ENCODE measurements around the gene EPHB3. TPM values are rescaled to one million over a fixed set of nuclear protein-coding genes. Genes with fewer than 3 reads are reported as not detected.

Gene EPHB3
- polyA plus RNA-seq, 1 experiment, result 1.9 TPM

DNA sequence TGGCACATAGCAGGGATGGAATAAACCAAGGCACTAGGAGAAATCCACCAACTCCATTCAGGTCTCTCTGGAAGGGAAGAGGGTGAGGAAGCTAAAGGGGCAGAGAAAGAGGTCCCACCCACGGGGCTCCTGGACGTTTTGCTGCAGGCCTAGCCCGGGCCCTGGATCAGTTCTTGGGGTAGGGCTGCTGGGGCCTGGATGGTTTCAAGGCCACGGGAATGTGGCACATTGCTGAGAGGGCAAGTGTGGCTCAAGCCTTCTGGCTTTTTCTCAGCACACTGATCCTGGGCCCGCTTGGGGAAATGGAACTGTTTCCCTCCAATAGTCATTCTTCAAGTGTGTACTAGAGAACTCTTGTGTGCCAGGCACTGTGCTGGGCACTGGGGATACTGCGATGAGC, 24.0 kb downstream of the EPHB3 start:
- CTCF ChIA-PET, result interaction anchor here (1.2 kb wide), 1 partner anchor 192 kb away, joined by 4 read pairs; no protein-coding TSS in a partner anchor
- no peak overlapping the region for H3K27ac ChIP-seq (ENCODE audit: low read depth, low read length)
- POLR2A ChIA-PET, result no interaction called here
- H3K27me3 ChIP-seq (ENCODE audit: control insufficient read depth, insufficient read depth, low read length), result peaks cover 12% of the 10 kb centered on the region
- H3K4me3 ChIP-seq (ENCODE audit: low read depth, low read length), result no peak overlapping the region
- H3K9me3 ChIP-seq (ENCODE audit: control insufficient read depth, insufficient read depth, low read length), result no peaks in the 10 kb centered on the region; the same call in 1 of the 2 replicates
- TF ChIP-seq, protein P1, sequence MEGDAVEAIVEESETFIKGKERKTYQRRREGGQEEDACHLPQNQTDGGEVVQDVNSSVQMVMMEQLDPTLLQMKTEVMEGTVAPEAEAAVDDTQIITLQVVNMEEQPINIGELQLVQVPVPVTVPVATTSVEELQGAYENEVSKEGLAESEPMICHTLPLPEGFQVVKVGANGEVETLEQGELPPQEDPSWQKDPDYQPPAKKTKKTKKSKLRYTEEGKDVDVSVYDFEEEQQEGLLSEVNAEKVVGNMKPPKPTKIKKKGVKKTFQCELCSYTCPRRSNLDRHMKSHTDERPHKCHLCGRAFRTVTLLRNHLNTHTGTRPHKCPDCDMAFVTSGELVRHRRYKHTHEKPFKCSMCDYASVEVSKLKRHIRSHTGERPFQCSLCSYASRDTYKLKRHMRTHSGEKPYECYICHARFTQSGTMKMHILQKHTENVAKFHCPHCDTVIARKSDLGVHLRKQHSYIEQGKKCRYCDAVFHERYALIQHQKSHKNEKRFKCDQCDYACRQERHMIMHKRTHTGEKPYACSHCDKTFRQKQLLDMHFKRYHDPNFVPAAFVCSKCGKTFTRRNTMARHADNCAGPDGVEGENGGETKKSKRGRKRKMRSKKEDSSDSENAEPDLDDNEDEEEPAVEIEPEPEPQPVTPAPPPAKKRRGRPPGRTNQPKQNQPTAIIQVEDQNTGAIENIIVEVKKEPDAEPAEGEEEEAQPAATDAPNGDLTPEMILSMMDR (IDR thresholded peaks at IDR 0.05; ENCODE audit: low read depth, low read length), result no peak
- no peak for DNase-seq (ENCODE audit: low read depth, low spot score)

GRCh38 chr3:184586851-184587250, 25.3 kb downstream of the EPHB3 start:
- CTCF ChIA-PET, result interaction anchor here (0.7 kb wide), 1 partner anchor 26 kb away, joined by 3 read pairs; no protein-coding TSS in a partner anchor
- Histone ChIP-seq H3K9me3 (ENCODE audit: control insufficient read depth, insufficient read depth, low read length) (no peaks in the 10 kb centered on the region; the same call in 1 of the 2 replicates), H3K4me3 (ENCODE audit: low read depth, low read length) (no peak overlapping the region), H3K27me3 (ENCODE audit: control insufficient read depth, insufficient read depth, low read length) (peaks cover 12% of the 10 kb centered on the region), H3K27ac (ENCODE audit: low read depth, low read length) (no peak overlapping the region)
- no peak for DNase-seq (ENCODE audit: low read depth, low spot score)
- TF ChIP-seq, protein P1 (IDR thresholded peaks at IDR 0.05; ENCODE audit: low read depth, low read length), result no peak
- POLR2A ChIA-PET, result no interaction called here

- ChIA-PET CTCF (no interaction called here), POLR2A (no interaction called here)
- TF ChIP-seq, protein P1 (IDR thresholded peaks at IDR 0.05; ENCODE audit: low read depth, low read length), result no peak
- DNase-seq (ENCODE audit: low read depth, low spot score), result no peak
- H3K9me3 ChIP-seq (ENCODE audit: control insufficient read depth, insufficient read depth, low read length), result peaks cover 2% of the 10 kb centered on the region; the same call in 1 of the 2 replicates
- no peak overlapping the region for H3K27ac ChIP-seq (ENCODE audit: low read depth, low read length)
- peaks cover 12% of the 10 kb centered on the region for H3K27me3 ChIP-seq (ENCODE audit: control insufficient read depth, insufficient read depth, low read length)
- H3K4me3 ChIP-seq (ENCODE audit: low read depth, low read length), result no peak overlapping the region
Observed at GRCh38 chr3:184588776-184589175, 27.2 kb downstream of the EPHB3 start.

GRCh38 chr3:184590795-184591194, 29.2 kb downstream of the EPHB3 start:
- H3K27ac ChIP-seq (ENCODE audit: low read depth, low read length), result no peak overlapping the region
- peaks cover 2% of the 10 kb centered on the region; the same call in 1 of the 2 replicates for H3K9me3 ChIP-seq (ENCODE audit: control insufficient read depth, insufficient read depth, low read length)
- TF ChIP-seq, protein P1 (IDR thresholded peaks at IDR 0.05; ENCODE audit: low read depth, low read length), result no peak
- no peak overlapping the region for H3K4me3 ChIP-seq (ENCODE audit: low read depth, low read length)
- POLR2A ChIA-PET, result no interaction called here
- H3K27me3 ChIP-seq (ENCODE audit: control insufficient read depth, insufficient read depth, low read length), result peaks cover 10% of the 10 kb centered on the region
- CTCF ChIA-PET, result interaction anchor here (1.3 kb wide), 1 partner anchor 29 kb away, joined by 5 read pairs; the partner anchor contains the start of gene EPHB3
- DNase-seq (ENCODE audit: low read depth, low spot score), result no peak

- TF ChIP-seq, protein P1 (IDR thresholded peaks at IDR 0.05; ENCODE audit: low read depth, low read length), result no peak
- Histone ChIP-seq H3K9me3 (ENCODE audit: control insufficient read depth, insufficient read depth, low read length) (peaks cover 2% of the 10 kb centered on the region; the same call in 1 of the 2 replicates), H3K27me3 (ENCODE audit: control insufficient read depth, insufficient read depth, low read length) (peaks cover 10% of the 10 kb centered on the region), H3K27ac (ENCODE audit: low read depth, low read length) (no peak overlapping the region), H3K4me3 (ENCODE audit: low read depth, low read length) (no peak overlapping the region)
- CTCF ChIA-PET, result interaction anchor here (1.0 to 1.3 kb wide), 3 partner anchors 30 to 220 kb away, joined by 3 to 5 read pairs (median 3); partner anchors contain the start of genes EPHB3 and VPS8
- DNase-seq (ENCODE audit: low read depth, low spot score), result no peak
- POLR2A ChIA-PET, result no interaction called here
Observed at GRCh38 chr3:184591789-184592188, 30.2 kb downstream of the EPHB3 start.
